H1 (cell line): ENCODE measurements around the gene DNAI1. TPM values are rescaled to one million over a fixed set of nuclear protein-coding genes. Genes with fewer than 3 reads are reported as not detected.

Experiments
- CTCF ChIA-PET: fragments of 300-600 bp; sonication (Branson Sonifier 250); formaldehyde crosslinking; loops from one replicate; lab custom pipeline; 2021; ENCODE audit not compliant: partially characterized antibody; lab: Charles Lee
- POLR2A ChIA-PET: fragments of 300-600 bp; sonication (Branson Sonifier 250); formaldehyde crosslinking; loops from one replicate; lab custom pipeline; 2021; ENCODE audit warnings: inconsistent platforms; ENCODE audit not compliant: partially characterized antibody; lab: Charles Lee
- DNase-seq, 2 experiments: peaks; one replicate each; pipeline versions ENCODE4 v3.0.0 to v3.0.0-alpha.2; 2010 to 2022; ENCODE audit warnings: low spot score in 2 of 2, low read depth in 1 of 2, mixed read lengths in 1 of 2
- FAIRE-seq: peaks from 2 replicates; lab custom pipeline; 2011; peaks lifted over from hg19 to GRCh38; lab: Jason Lieb, UNC
- H2AFZ ChIP-seq: 2 replicates; pipeline ENCODE4 v1.8.1; 2012; ENCODE audit warnings: low read length, inconsistent platforms
- H2AK5ac ChIP-seq: 2 replicates; pipeline ENCODE4 v1.6.1; 2013; ENCODE audit warnings: low read depth, low read length
- H2BK120ac ChIP-seq: replicated peaks from 2 replicates; pipeline ENCODE3; 2013; ENCODE audit warnings: low read depth, low read length, inconsistent platforms
- H2BK12ac ChIP-seq: 2 replicates; pipeline ENCODE4 v1.6.1; 2013; ENCODE audit warnings: low read depth, low read length
- H2BK15ac ChIP-seq: 2 replicates; pipeline ENCODE4 v1.6.1; 2013; ENCODE audit warnings: low read length
- H2BK20ac ChIP-seq: 2 replicates; pipeline ENCODE4 v1.6.1; 2013; ENCODE audit warnings: low read length
- H2BK5ac ChIP-seq: 2 replicates; pipeline ENCODE4 v1.6.1; 2013; ENCODE audit warnings: low read depth, low read length
- H3K14ac ChIP-seq: 2 replicates; pipeline ENCODE4 v1.6.1; 2013; ENCODE audit warnings: inconsistent platforms; ENCODE audit not compliant: insufficient read length
- H3K18ac ChIP-seq: 2 replicates; pipeline ENCODE4 v1.6.1; 2013; ENCODE audit warnings: low read length; ENCODE audit errors: extremely low read depth
- H3K23ac ChIP-seq: 2 replicates; pipeline ENCODE4 v1.6.1; 2013; ENCODE audit warnings: inconsistent platforms; ENCODE audit not compliant: insufficient read length
- H3K23me2 ChIP-seq: 2 replicates; pipeline ENCODE4 v1.6.1; 2013; ENCODE audit warnings: low read depth, low read length
- H3K27ac ChIP-seq: 2 replicates; pipeline ENCODE4 v1.6.1; 2011; ENCODE audit warnings: low read depth, low read length, inconsistent platforms
- H3K27me3 ChIP-seq, 4 experiments: replicated peaks in 1 of 4; 1 replicate in 1 of 4; 2 replicates in 3 of 4; pipeline versions ENCODE4 v1.6.1 to v1.8.1; 2011 to 2013; ENCODE audit warnings: low read length in 3 of 4, mild to moderate bottlenecking in 3 of 4, inconsistent platforms in 2 of 4, mixed read lengths in 2 of 4, moderate library complexity in 1 of 4; ENCODE audit not compliant: control insufficient read depth in 3 of 4, insufficient read depth in 3 of 4; ENCODE audit errors: extremely low read depth in 1 of 4
- H3K36me3 ChIP-seq, 4 experiments: 2 replicates each; pipeline versions ENCODE4 v1.6.1 to v1.8.1; 2011 to 2013; ENCODE audit warnings: mild to moderate bottlenecking in 4 of 4, low read length in 3 of 4, moderate library complexity in 2 of 4, control low read depth in 1 of 4, inconsistent platforms in 1 of 4; ENCODE audit not compliant: insufficient read depth in 4 of 4, control insufficient read depth in 2 of 4
- H3K4ac ChIP-seq: replicated peaks from 2 replicates; pipeline ENCODE3; 2013; ENCODE audit warnings: low read length, low read depth, mixed read lengths, inconsistent platforms; ENCODE audit not compliant: insufficient read length
- H3K4me1 ChIP-seq, 4 experiments: replicated peaks in 1 of 4; 1 replicate in 1 of 4; 2 replicates in 3 of 4; pipeline versions ENCODE4 v1.6.1 to v1.8.1; 2011 to 2013; ENCODE audit warnings: low read length in 3 of 4, inconsistent platforms in 2 of 4, mixed read lengths in 1 of 4; ENCODE audit not compliant: insufficient read depth in 4 of 4, control insufficient read depth in 3 of 4
- H3K4me2 ChIP-seq, 2 experiments: 2 replicates each; pipeline versions ENCODE4 v1.6.1 to v1.8.1; 2011 to 2013; ENCODE audit warnings: low read depth in 2 of 2, low read length in 2 of 2, control low read depth in 1 of 2, inconsistent platforms in 1 of 2, mild to moderate bottlenecking in 1 of 2; ENCODE audit not compliant: insufficient read depth in 1 of 2
- H3K4me3 ChIP-seq, 4 experiments: fragments of 200-600, 300-600 bp in 1 of 4; sonication (generic), shearing (Covaris generic), sonication (Bioruptor Twin) in 1 of 4; 2 replicates each; pipeline versions ENCODE4 v1.5.1 to v1.8.1; 2011 to 2016; ENCODE audit warnings: low read length in 4 of 4, low read depth in 3 of 4, control low read depth in 2 of 4, inconsistent platforms in 2 of 4, mild to moderate bottlenecking in 2 of 4, mixed read lengths in 1 of 4, moderate library complexity in 1 of 4; ENCODE audit not compliant: insufficient read depth in 2 of 4; ENCODE audit errors: extremely low read depth in 1 of 4
- H3K56ac ChIP-seq: replicated peaks from 2 replicates; pipeline ENCODE3; 2013; ENCODE audit warnings: low read depth, mild to moderate bottlenecking, mixed read lengths, low read length, inconsistent platforms; ENCODE audit not compliant: insufficient read length
- H3K79me1 ChIP-seq: 2 replicates; pipeline ENCODE4 v1.6.1; 2013; ENCODE audit warnings: low read depth, low read length, control low read depth
- H3K79me2 ChIP-seq, 2 experiments: 2 replicates each; pipeline versions ENCODE4 v1.6.1 to v1.8.1; 2012 to 2013; ENCODE audit warnings: low read length in 2 of 2, mild to moderate bottlenecking in 2 of 2, inconsistent platforms in 1 of 2; ENCODE audit not compliant: insufficient read depth in 2 of 2, control insufficient read depth in 1 of 2
- H3K9ac ChIP-seq, 4 experiments: replicated peaks in 1 of 4; 1 replicate in 1 of 4; 2 replicates in 3 of 4; pipeline versions ENCODE4 v1.6.1 to v1.8.1; 2011 to 2013; ENCODE audit warnings: low read depth in 3 of 4, low read length in 3 of 4, control low read depth in 2 of 4, mild to moderate bottlenecking in 2 of 4, moderate library complexity in 2 of 4, inconsistent platforms in 1 of 4; ENCODE audit errors: extremely low read depth in 1 of 4
- H3K9me3 ChIP-seq, 2 experiments: 2 replicates each; pipeline versions ENCODE4 v1.6.1 to v1.8.1; 2012 to 2013; ENCODE audit warnings: mild to moderate bottlenecking in 2 of 2, moderate library complexity in 2 of 2, control low read depth in 1 of 2, inconsistent platforms in 1 of 2, low read depth in 1 of 2, low read length in 1 of 2, mixed read lengths in 1 of 2; ENCODE audit not compliant: insufficient read depth in 2 of 2
- H4K20me1 ChIP-seq, 2 experiments: replicated peaks in 1 of 2; 2 replicates each; pipeline versions ENCODE3 to v1.8.1; 2011 to 2013; ENCODE audit warnings: inconsistent platforms in 2 of 2, low read length in 2 of 2, mild to moderate bottlenecking in 1 of 2; ENCODE audit not compliant: insufficient read depth in 2 of 2, control insufficient read depth in 1 of 2
- H4K5ac ChIP-seq: 2 replicates; pipeline ENCODE4 v1.6.1; 2013; ENCODE audit warnings: low read length, low read depth, mixed read lengths, inconsistent platforms; ENCODE audit not compliant: insufficient read length
- H4K8ac ChIP-seq: 2 replicates; pipeline ENCODE4 v1.8.0; 2013; ENCODE audit warnings: mild to moderate bottlenecking, moderate library complexity, low read length, inconsistent platforms; ENCODE audit not compliant: insufficient read depth; ENCODE audit errors: extremely low read depth
- H4K91ac ChIP-seq: replicated peaks from 2 replicates; pipeline ENCODE3; 2013; ENCODE audit warnings: low read length, mixed read lengths, inconsistent platforms; ENCODE audit not compliant: insufficient read length
- BCL11A ChIP-seq, 2 experiments: IDR thresholded peaks; one replicate each; pipeline ENCODE4 v1.6.1; 2011; ENCODE audit warnings: low read depth in 2 of 2, low read length in 2 of 2, mild to moderate bottlenecking in 2 of 2
- EGR1 ChIP-seq: IDR thresholded peaks from 2 replicates; pipeline ENCODE4 v1.6.1; 2011; ENCODE audit warnings: low read depth, low read length, borderline replicate concordance
- GTF2F1 ChIP-seq: IDR thresholded peaks from 2 replicates; pipeline ENCODE4 v1.6.1; 2012; ENCODE audit warnings: low read depth, low read length, improper control_type of control experiment, borderline replicate concordance
- SP2 ChIP-seq: IDR thresholded peaks from 2 replicates; pipeline ENCODE4 v1.6.1; 2012; ENCODE audit warnings: mild to moderate bottlenecking, low read length, inconsistent platforms
- TBP ChIP-seq: IDR thresholded peaks from 2 replicates; pipeline ENCODE4 v1.6.1; 2011; ENCODE audit warnings: low read depth, low read length, improper control_type of control experiment
- WGBS, 2 experiments: shearing (Covaris generic) in 1 of 2; methylation state at CpG; one replicate each; pipeline versions ENCODE4 v1.1.6 to v1.1.7; 2013 to 2015; ENCODE audit warnings: low lambda C conversion rate in 2 of 2, mixed read lengths in 2 of 2, inconsistent platforms in 1 of 2, low coverage in 1 of 2, missing lambda C conversion rate in 1 of 2; ENCODE audit not compliant: insufficient replicate concordance in 2 of 2, insufficient coverage in 1 of 2, insufficient read length in 1 of 2; ENCODE audit errors: extremely low coverage in 1 of 2, missing lambda C conversion rate in 1 of 2; 5-methylcytosine and 5-hydroxymethylcytosine counted together
- polyA plus RNA-seq, 7 experiments: library from polyadenylated mRNA; depleted of rRNA in 3 of 7; stranded (reverse) in 5 of 7; unstranded in 2 of 7; fragments of >200 nt in 5 of 7; fragments of 200-250 nt in 2 of 7; gene quantifications; 1 replicate in 5 of 7; 2 replicates in 1 of 7; 4 replicates in 1 of 7; pipeline versions ENCODE4 v1.2.1 to v1.2.3, GENCODE V29; 2011 to 2013; ENCODE audit warnings: missing spikeins in 2 of 7, mixed read lengths in 2 of 7
- total RNA-seq: library from RNA; stranded (reverse); fragmentation: NEBNext Ultra II Directional; extraction: Animal tissue kit (Norgen Biotek cat#: 25700); gene quantifications from 2 replicates; pipeline ENCODE4 v1.2.1, GENCODE V29; 2021
- TF ChIP-seq, protein P1 (sequence below): IDR thresholded peaks from 2 replicates; pipeline ENCODE4 v1.6.1; 2012; ENCODE audit warnings: inconsistent platforms

DNAI1 gene
- total and polyA plus RNA-seq, 2 of the 8 experiments (the other 6 are each of a cell fraction or from before 2014, with no cell fraction given): 0.37 to 0.54 TPM

DNA sequence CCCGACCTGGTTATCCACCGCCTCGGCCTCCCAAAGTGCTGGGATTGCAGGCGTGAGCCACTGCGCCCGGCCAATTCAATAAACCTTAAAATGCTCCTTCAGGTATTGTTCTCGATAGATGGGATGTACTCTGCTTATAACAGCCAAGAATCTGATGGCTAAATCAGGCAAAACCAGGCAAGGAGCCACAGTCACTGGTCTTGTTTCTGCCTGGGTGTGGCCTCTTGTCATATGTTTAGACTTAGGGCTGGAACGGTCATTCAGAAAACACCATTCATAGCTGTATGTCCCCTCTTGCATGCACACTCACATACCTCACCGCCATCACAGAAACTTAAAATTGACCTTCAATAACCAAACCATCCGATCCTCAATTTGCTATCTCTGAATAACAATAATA is 8.0 kb upstream of the DNAI1 start:
- Histone ChIP-seq H2AFZ (no peak overlapping the region), H3K27me3 (no peaks in the 10 kb centered on the region), H3K14ac (no peak overlapping the region), H3K36me3 (no peaks in the 10 kb centered on the region), H3K4me1 (peaks cover 0 to 4% (median 3%) of the 10 kb centered on the region in 4 experiments; a peak in 3 of 7 replicates), H3K79me2 (no peaks in the 10 kb centered on the region), H3K18ac (no peak overlapping the region), H2BK5ac (no peak overlapping the region), H3K23ac (no peak overlapping the region), H3K4ac (no peak overlapping the region), H3K23me2 (no peaks in the 10 kb centered on the region), H3K9ac (no peak overlapping the region), H4K8ac (no peak overlapping the region), H4K5ac (no peak overlapping the region), H2BK20ac (no peak overlapping the region), H3K9me3 (no peaks in the 10 kb centered on the region), H3K56ac (no peak overlapping the region), H2BK120ac (no peak overlapping the region), H2AK5ac (no peak overlapping the region), H2BK15ac (no peak overlapping the region), H3K79me1 (no peaks in the 10 kb centered on the region; the same call in 1 of the 2 replicates), H3K4me2 (no peak overlapping the region), H3K27ac (no peak overlapping the region), H3K4me3 (no peak overlapping the region), H2BK12ac (no peak overlapping the region), H4K20me1 (peaks cover 0 to 1% of the 10 kb centered on the region in 2 experiments), H4K91ac (no peak overlapping the region)
- CTCF ChIA-PET: interaction anchor here (0.7 to 13.0 kb wide), 9 partner anchors 14 to 117 kb away, joined by 3 to 73 read pairs (median 6); no protein-coding TSS in a partner anchor
- 90% methylated on average over 10 of the region's 10 CpGs; no CpG with 5 or more reads in 1 of the 2 experiments for WGBS, 2 experiments
- POLR2A ChIA-PET: no interaction called here
- DNase-seq (no peak), FAIRE-seq (no peak)
- no peak for TF ChIP-seq TBP
- TF ChIP-seq GTF2F1: no peak
- TF ChIP-seq BCL11A (IDR thresholded peaks at IDR 0.05; ENCODE audit: low read depth in 2 of 2, low read length in 2 of 2): no peak
- no peak for TF ChIP-seq SP2
- TF ChIP-seq, protein P1, sequence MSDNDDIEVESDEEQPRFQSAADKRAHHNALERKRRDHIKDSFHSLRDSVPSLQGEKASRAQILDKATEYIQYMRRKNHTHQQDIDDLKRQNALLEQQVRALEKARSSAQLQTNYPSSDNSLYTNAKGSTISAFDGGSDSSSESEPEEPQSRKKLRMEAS: no peak
- no peak for TF ChIP-seq EGR1
